Measurements from ENCODE around the gene SLC12A5.

Gene SLC12A5

GRCh38 chr20:46044896-46045295 is 15.9 kb downstream of the SLC12A5 start:
- WGBS, 2 experiments (ENCODE audit: insufficient coverage in 2 of 2), result 83 to 87% methylated on average over 6 of the region's 6 CpGs
- Histone ChIP-seq H3K4me1 (ENCODE audit: control insufficient read depth, insufficient read depth, low read length, poor library complexity, severe bottlenecking) (no peaks in the 10 kb centered on the region), H3K9me3 (ENCODE audit: control insufficient read depth, low read length) (no peaks in the 10 kb centered on the region), H3K36me3 (ENCODE audit: control insufficient read depth, insufficient read depth, low read length) (no peaks in the 10 kb centered on the region), H3K4me3 (ENCODE audit: extremely low read depth, insufficient read depth, low read length, poor library complexity, severe bottlenecking) (no peak overlapping the region), H3K27ac (ENCODE audit: low read depth, low read length, severe bottlenecking) (no peak overlapping the region)

DNA sequence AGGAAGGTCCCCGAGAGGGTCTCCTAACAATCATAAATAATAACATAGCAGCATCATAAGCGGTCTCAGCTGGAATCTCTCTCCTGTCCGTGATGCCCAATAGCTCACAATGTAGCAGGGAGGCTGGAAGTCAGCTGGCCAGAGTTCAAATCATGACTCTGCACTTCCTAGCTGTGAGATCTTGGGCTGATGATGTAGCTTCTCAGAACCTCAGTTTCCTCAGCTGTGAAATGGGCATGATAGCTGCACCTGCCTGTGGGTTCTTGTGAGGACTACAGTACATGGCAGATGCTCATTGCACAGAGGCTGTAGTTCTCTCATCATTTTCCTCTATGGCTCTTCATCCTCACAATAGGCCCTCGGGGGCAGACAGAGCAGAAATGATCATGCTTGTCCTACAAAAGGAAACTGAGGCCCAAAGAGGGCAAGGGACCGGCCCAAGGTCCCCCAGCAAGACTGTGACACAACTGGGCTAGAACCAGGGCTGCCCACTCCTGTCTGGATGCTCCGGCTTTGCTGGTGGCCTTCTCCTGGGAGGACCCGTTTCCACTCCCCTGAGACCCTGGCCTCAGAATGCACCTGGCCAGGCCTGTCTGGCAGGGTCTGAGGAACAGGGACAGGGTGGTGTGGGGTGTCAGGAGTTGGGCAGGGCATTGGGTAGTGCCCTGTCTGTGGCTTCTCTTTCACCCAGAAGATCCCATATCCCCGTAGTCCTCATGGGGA is 17.7 kb downstream of the SLC12A5 start:
- 78 to 91% methylated on average over 6 to 8 of the region's 8 CpGs for WGBS, 2 experiments (ENCODE audit: insufficient coverage in 2 of 2)
- Histone ChIP-seq H3K27ac (ENCODE audit: low read depth, low read length, severe bottlenecking) (no peak overlapping the region), H3K4me3 (ENCODE audit: extremely low read depth, insufficient read depth, low read length, poor library complexity, severe bottlenecking) (no peak overlapping the region)

DNA sequence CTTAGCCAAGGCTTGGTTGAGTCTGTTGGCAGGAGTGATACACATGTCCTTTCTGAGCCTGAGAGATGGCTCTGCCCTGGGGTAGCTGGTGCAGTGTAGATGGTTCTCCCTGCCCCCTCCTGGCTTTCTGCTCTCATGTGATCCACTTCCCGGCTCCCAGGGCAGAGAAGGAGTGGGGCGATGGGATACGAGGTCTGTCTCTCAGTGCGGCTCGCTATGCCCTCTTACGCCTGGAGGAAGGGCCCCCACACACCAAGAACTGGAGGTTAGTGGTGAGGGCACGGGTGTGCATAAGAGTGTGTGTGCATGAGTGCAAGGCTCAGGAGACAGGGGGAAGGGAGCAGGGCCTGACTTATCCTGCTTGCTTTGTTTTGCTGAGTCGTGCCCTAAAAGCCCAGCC is 18.8 kb downstream of the SLC12A5 start:
- Histone ChIP-seq H3K9me3 (ENCODE audit: control insufficient read depth, low read length) (no peaks in the 10 kb centered on the region), H3K36me3 (ENCODE audit: control insufficient read depth, insufficient read depth, low read length) (no peaks in the 10 kb centered on the region), H3K4me3 (ENCODE audit: extremely low read depth, insufficient read depth, low read length, poor library complexity, severe bottlenecking) (no peak overlapping the region), H3K4me1 (ENCODE audit: control insufficient read depth, insufficient read depth, low read length, poor library complexity, severe bottlenecking) (no peaks in the 10 kb centered on the region), H3K27ac (ENCODE audit: low read depth, low read length, severe bottlenecking) (no peak overlapping the region)
- WGBS, 2 experiments (ENCODE audit: insufficient coverage in 2 of 2), result 82% methylated on average over 5 to 7 of the region's 8 CpGs

More for the DNA sequence above, 17.7 kb downstream of the SLC12A5 start:
- Histone ChIP-seq H3K9me3 (ENCODE audit: control insufficient read depth, low read length) (no peaks in the 10 kb centered on the region), H3K36me3 (ENCODE audit: control insufficient read depth, insufficient read depth, low read length) (no peaks in the 10 kb centered on the region), H3K4me1 (ENCODE audit: control insufficient read depth, insufficient read depth, low read length, poor library complexity, severe bottlenecking) (no peaks in the 10 kb centered on the region)

- Histone ChIP-seq H3K36me3 (ENCODE audit: control insufficient read depth, insufficient read depth, low read length) (no peaks in the 10 kb centered on the region), H3K27ac (ENCODE audit: low read depth, low read length, severe bottlenecking) (no peak overlapping the region), H3K4me3 (ENCODE audit: extremely low read depth, insufficient read depth, low read length, poor library complexity, severe bottlenecking) (no peak overlapping the region), H3K4me1 (ENCODE audit: control insufficient read depth, insufficient read depth, low read length, poor library complexity, severe bottlenecking) (no peaks in the 10 kb centered on the region), H3K9me3 (ENCODE audit: control insufficient read depth, low read length) (no peaks in the 10 kb centered on the region)
- 93 to 97% methylated on average over 4 of the region's 4 CpGs for WGBS, 2 experiments (ENCODE audit: insufficient coverage in 2 of 2)
These were observed 20.2 kb downstream of the SLC12A5 start for GRCh38 chr20:46049190-46049589.

GRCh38 chr20:46049815-46050214 is 20.8 kb downstream of the SLC12A5 start:
- Histone ChIP-seq H3K4me1 (ENCODE audit: control insufficient read depth, insufficient read depth, low read length, poor library complexity, severe bottlenecking) (no peaks in the 10 kb centered on the region), H3K36me3 (ENCODE audit: control insufficient read depth, insufficient read depth, low read length) (no peaks in the 10 kb centered on the region), H3K9me3 (ENCODE audit: control insufficient read depth, low read length) (no peaks in the 10 kb centered on the region), H3K4me3 (ENCODE audit: extremely low read depth, insufficient read depth, low read length, poor library complexity, severe bottlenecking) (no peak overlapping the region), H3K27ac (ENCODE audit: low read depth, low read length, severe bottlenecking) (no peak overlapping the region)

DNA sequence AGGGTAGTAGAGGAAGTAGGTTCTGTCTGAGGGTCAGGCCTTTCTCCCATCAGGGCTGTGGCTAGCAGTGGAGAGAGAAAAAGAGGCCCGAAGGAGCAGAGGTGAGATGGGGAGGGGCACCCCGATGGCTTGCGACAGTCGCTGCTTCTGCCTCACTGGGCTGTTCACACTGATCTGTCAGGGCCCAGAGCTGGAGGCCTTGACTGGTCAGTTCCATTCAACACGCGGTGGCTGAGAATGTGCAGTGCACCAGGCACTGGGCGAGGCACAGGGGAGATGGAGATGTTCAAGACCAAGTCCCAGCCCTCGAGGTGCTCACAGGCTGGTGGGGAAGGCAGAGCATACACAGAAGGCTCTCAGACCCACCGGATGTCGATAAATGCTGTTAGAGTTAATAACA is 21.4 kb downstream of the SLC12A5 start:
- no peaks in the 10 kb centered on the region for H3K36me3 ChIP-seq (ENCODE audit: control insufficient read depth, insufficient read depth, low read length)
- no peak overlapping the region for H3K4me3 ChIP-seq (ENCODE audit: extremely low read depth, insufficient read depth, low read length, poor library complexity, severe bottlenecking)
- no peaks in the 10 kb centered on the region for H3K4me1 ChIP-seq (ENCODE audit: control insufficient read depth, insufficient read depth, low read length, poor library complexity, severe bottlenecking)
- H3K9me3 ChIP-seq (ENCODE audit: control insufficient read depth, low read length), result no peaks in the 10 kb centered on the region
- H3K27ac ChIP-seq (ENCODE audit: low read depth, low read length, severe bottlenecking), result no peak overlapping the region
- WGBS, 2 experiments (ENCODE audit: insufficient coverage in 2 of 2), result 71 to 73% methylated on average over 9 to 10 of the region's 10 CpGs

- Histone ChIP-seq H3K4me3 (ENCODE audit: extremely low read depth, insufficient read depth, low read length, poor library complexity, severe bottlenecking) (no peak overlapping the region), H3K36me3 (ENCODE audit: control insufficient read depth, insufficient read depth, low read length) (no peaks in the 10 kb centered on the region), H3K4me1 (ENCODE audit: control insufficient read depth, insufficient read depth, low read length, poor library complexity, severe bottlenecking) (no peaks in the 10 kb centered on the region), H3K9me3 (ENCODE audit: control insufficient read depth, low read length) (no peaks in the 10 kb centered on the region), H3K27ac (ENCODE audit: low read depth, low read length, severe bottlenecking) (no peak overlapping the region)
These were observed 21.9 kb downstream of the SLC12A5 start for GRCh38 chr20:46050885-46051284.

GRCh38 chr20:46051556-46052308 is 22.7 kb downstream of the SLC12A5 start:
- Histone ChIP-seq H3K9me3 (ENCODE audit: control insufficient read depth, low read length) (no peaks in the 10 kb centered on the region), H3K36me3 (ENCODE audit: control insufficient read depth, insufficient read depth, low read length) (no peaks in the 10 kb centered on the region), H3K27ac (ENCODE audit: low read depth, low read length, severe bottlenecking) (no peak overlapping the region), H3K4me1 (ENCODE audit: control insufficient read depth, insufficient read depth, low read length, poor library complexity, severe bottlenecking) (no peaks in the 10 kb centered on the region), H3K4me3 (ENCODE audit: extremely low read depth, insufficient read depth, low read length, poor library complexity, severe bottlenecking) (no peak overlapping the region)
- WGBS, 2 experiments (ENCODE audit: insufficient coverage in 2 of 2), result 82 to 87% methylated on average over 7 to 15 of the region's 19 CpGs

GRCh38 chr20:46053416-46053815 is 24.4 kb downstream of the SLC12A5 start:
- H3K4me3 ChIP-seq (ENCODE audit: extremely low read depth, insufficient read depth, low read length, poor library complexity, severe bottlenecking), result no peak overlapping the region
- H3K27ac ChIP-seq (ENCODE audit: low read depth, low read length, severe bottlenecking), result no peak overlapping the region
- H3K36me3 ChIP-seq (ENCODE audit: control insufficient read depth, insufficient read depth, low read length), result no peaks in the 10 kb centered on the region
- H3K9me3 ChIP-seq (ENCODE audit: control insufficient read depth, low read length), result no peaks in the 10 kb centered on the region
- 86 to 89% methylated on average over 7 to 8 of the region's 8 CpGs for WGBS, 2 experiments (ENCODE audit: insufficient coverage in 2 of 2)
- H3K4me1 ChIP-seq (ENCODE audit: control insufficient read depth, insufficient read depth, low read length, poor library complexity, severe bottlenecking), result peaks cover under 1% of the 10 kb centered on the region

DNA sequence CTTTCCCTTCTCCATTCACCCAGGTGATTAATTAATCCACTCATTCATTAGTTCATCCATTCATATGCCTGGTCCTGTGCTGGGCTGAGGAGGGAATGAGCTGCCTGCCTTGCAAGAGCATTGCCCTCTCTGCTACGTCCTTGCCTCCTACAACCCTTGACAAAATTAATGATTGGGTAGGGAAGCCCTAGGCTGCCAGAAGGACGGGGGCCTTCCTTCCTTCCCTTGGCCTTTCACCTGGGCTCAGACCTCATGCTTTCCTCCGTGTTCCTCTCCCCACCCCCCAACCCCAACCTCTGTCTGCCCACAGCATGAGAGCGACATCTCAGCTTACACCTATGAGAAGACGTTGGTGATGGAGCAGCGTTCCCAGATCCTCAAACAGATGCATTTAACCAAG is 25.6 kb downstream of the SLC12A5 start:
- no peak overlapping the region for H3K4me3 ChIP-seq (ENCODE audit: extremely low read depth, insufficient read depth, low read length, poor library complexity, severe bottlenecking)
- peaks cover 5% of the 10 kb centered on the region for H3K36me3 ChIP-seq (ENCODE audit: control insufficient read depth, insufficient read depth, low read length)
- H3K9me3 ChIP-seq (ENCODE audit: control insufficient read depth, low read length), result no peaks in the 10 kb centered on the region
- no peak overlapping the region for H3K27ac ChIP-seq (ENCODE audit: low read depth, low read length, severe bottlenecking)
- peaks cover 8% of the 10 kb centered on the region for H3K4me1 ChIP-seq (ENCODE audit: control insufficient read depth, insufficient read depth, low read length, poor library complexity, severe bottlenecking)
- WGBS, 2 experiments (ENCODE audit: insufficient coverage in 2 of 2), result 55 to 61% methylated on average over 5 of the region's 6 CpGs

DNA sequence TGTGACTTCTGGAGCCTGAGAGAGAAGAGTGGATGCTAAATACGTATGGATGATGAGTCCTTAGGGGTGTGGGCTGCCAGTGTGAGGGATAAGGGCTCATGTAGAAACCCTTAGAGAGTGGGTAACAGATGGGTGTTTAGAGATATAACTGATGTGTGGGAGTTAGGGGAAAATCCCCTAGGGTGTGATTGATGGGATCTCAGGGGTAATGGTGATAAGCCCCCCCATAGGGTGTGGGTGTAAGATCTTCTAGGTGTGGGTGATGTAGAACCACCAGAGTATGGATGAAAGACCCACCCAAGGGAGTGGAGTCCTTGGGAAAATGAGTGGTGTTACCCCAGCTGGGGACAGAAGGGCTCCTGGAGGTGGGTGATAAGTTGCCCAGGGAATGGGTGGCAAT is 26.3 kb downstream of the SLC12A5 start:
- Histone ChIP-seq H3K36me3 (ENCODE audit: control insufficient read depth, insufficient read depth, low read length) (peaks cover 11% of the 10 kb centered on the region), H3K4me3 (ENCODE audit: extremely low read depth, insufficient read depth, low read length, poor library complexity, severe bottlenecking) (no peak overlapping the region)
- WGBS, 2 experiments (ENCODE audit: insufficient coverage in 2 of 2), result 53 to 56% methylated on average over 1 of the region's 1 CpG

More for the DNA sequence above, 26.3 kb downstream of the SLC12A5 start:
- Histone ChIP-seq H3K4me1 (ENCODE audit: control insufficient read depth, insufficient read depth, low read length, poor library complexity, severe bottlenecking) (peaks cover 8% of the 10 kb centered on the region), H3K27ac (ENCODE audit: low read depth, low read length, severe bottlenecking) (no peak overlapping the region), H3K9me3 (ENCODE audit: control insufficient read depth, low read length) (no peaks in the 10 kb centered on the region)

All from mesodermal cell (in vitro differentiated cells).